Cardiac muscle cell (in vitro differentiated cells and primary cell): Measurements from ENCODE around the gene ATP5F1C. TPM values are rescaled to one million over a fixed set of nuclear protein-coding genes. Genes with fewer than 3 reads are reported as not detected.

Experiments
- DNase-seq, 2 donors: peaks; one replicate each; pipeline versions ENCODE4 v3.0.0 to v3.0.0-alpha.2; 2010 to 2017; ENCODE audit warnings: low read depth in 1 of 2, low spot score in 1 of 2
- H3K27ac ChIP-seq: fragments of 200-600 bp; sonication (generic); 2 replicates; pipeline ENCODE4 v1.5.1; 2016
- H3K27me3 ChIP-seq: fragments of 200-600 bp; sonication (generic); 2 replicates; pipeline ENCODE4 v1.6.0; 2016; ENCODE audit warnings: control low read depth
- H3K36me3 ChIP-seq: fragments of 200-600 bp; sonication (generic); 2 replicates; pipeline ENCODE4 v1.5.1; 2016; ENCODE audit warnings: control low read depth
- H3K4me1 ChIP-seq: fragments of 200-600 bp; sonication (generic); 2 replicates; pipeline ENCODE4 v1.8.1; 2017; ENCODE audit warnings: low read depth, mild to moderate bottlenecking, mixed run types
- H3K4me3 ChIP-seq: fragments of 200-600 bp; sonication (generic); 2 replicates; pipeline ENCODE4 v1.5.1; 2016; ENCODE audit warnings: mild to moderate bottlenecking
- H3K9me3 ChIP-seq: fragments of 200-600 bp; sonication (generic); 2 replicates; pipeline ENCODE4 v1.5.1; 2017; ENCODE audit warnings: low read depth, mild to moderate bottlenecking, control low read depth
- CTCF ChIP-seq: IDR thresholded peaks from 2 replicates; pipeline ENCODE4 v1.5.1; 2012; ENCODE audit warnings: low read depth, mild to moderate bottlenecking, low read length
- polyA plus RNA-seq: library from polyadenylated mRNA; unstranded; fragments of >200 nt; fragmentation: Nextera tagmentation; extraction: Ambion mirVana; gene quantifications from 2 replicates; pipeline ENCODE4 v1.2.1, GENCODE V29; 2016
- total RNA-seq: library from RNA; depleted of rRNA; stranded (reverse); fragments of >200 nt; gene quantifications from 2 replicates; pipeline ENCODE4 v1.2.3, GENCODE V29; 2016

The ATP5F1C gene
- total and polyA plus RNA-seq, 2 experiments from 2014 or later, result 341 to 811 TPM

DNA sequence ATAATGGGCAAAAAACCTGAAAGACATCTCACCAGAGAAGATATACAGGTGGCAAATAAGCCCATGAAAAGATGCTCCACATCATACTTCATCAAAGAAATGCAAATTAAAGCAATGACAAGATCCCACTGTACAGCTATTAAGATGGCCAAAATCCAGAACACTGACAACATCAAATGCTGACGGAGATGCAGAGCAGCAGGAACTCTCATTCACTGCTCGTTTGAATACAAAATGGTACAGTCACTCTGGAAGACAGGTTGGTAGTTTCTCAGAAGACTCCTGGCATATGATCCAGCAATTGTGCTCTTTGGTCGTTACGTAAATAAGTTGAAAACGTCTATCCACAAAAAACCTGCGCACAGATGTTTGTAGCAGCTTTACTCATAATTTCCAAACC lies 35.7 kb upstream of the ATP5F1C start:
- no peaks in the 10 kb centered on the region for H3K27me3 ChIP-seq
- no peaks in the 10 kb centered on the region for H3K4me1 ChIP-seq
- no peaks in the 10 kb centered on the region for H3K9me3 ChIP-seq
- DNase-seq, result no peak
- H3K27ac ChIP-seq, result no peak overlapping the region
- peaks cover 35% of the 10 kb centered on the region for H3K36me3 ChIP-seq
- TF ChIP-seq CTCF, result no peak
- H3K4me3 ChIP-seq, result no peak overlapping the region

- Histone ChIP-seq H3K4me3 (no peak overlapping the region), H3K36me3 (peaks cover 54% of the 10 kb centered on the region), H3K4me1 (no peaks in the 10 kb centered on the region), H3K9me3 (no peaks in the 10 kb centered on the region), H3K27me3 (no peaks in the 10 kb centered on the region), H3K27ac (no peak overlapping the region)
- no peak for TF ChIP-seq CTCF
- DNase-seq, result no peak
These were observed 32.9 kb upstream of the ATP5F1C start for GRCh38 chr10:7755103-7755502.

DNA sequence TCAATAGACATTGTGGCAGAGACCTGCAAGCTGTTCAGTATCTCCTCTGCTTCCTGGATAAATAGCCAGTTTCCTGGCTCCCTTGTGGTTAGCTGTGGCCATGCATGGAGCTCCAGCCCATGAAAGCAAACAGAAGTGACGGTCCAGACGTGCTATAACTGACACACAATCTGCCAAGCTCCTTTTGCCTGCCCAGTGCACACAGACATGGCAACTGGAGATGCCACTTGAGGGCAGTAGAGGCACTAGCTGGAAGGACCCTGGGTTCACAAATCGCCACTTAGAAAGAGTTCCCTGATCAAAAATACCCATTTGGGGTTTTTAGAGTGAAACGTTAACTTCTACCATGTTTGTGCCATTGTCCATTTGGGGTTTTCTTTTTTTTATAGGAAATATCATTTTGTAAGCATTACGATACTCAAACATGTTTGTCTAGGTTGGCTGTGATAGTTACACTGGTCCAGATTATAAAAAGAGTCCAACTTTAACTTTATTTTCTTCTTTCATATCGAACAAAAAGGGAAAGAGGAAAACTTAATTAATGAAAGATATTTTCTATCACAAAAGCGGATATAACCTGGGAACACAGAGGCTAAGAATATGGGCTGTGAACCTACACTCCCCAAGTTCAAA lies 31.5 kb upstream of the ATP5F1C start:
- DNase-seq, result peak in 1 of 2 donors; percentile 48
- Histone ChIP-seq H3K4me1 (no peaks in the 10 kb centered on the region), H3K9me3 (no peaks in the 10 kb centered on the region), H3K4me3 (no peak overlapping the region), H3K36me3 (peaks cover 67% of the 10 kb centered on the region), H3K27me3 (no peaks in the 10 kb centered on the region), H3K27ac (no peak overlapping the region)
- peak; percentile 66 for TF ChIP-seq CTCF

DNA sequence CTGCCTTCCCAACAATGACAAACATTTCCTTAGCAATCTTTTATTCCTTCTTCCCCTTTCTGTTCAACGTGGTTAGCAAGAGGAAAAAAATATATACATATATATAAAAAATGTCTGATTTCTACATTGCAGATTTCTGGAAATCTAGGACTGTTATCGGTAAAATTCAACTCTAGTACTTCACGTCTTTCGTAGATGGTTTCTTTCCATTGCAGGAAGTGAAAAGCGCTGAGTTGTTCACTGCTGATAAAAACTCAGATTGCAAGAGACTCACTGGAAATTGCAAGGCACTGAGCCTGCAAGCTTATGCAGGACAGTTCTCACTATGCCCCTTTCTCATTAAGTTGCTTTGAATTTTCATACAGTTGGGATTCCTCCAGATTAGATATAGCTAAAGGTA lies 24.0 kb upstream of the ATP5F1C start:
- Histone ChIP-seq H3K9me3 (no peaks in the 10 kb centered on the region), H3K27ac (no peak overlapping the region), H3K4me3 (no peak overlapping the region), H3K36me3 (peaks cover 78% of the 10 kb centered on the region), H3K4me1 (no peaks in the 10 kb centered on the region), H3K27me3 (no peaks in the 10 kb centered on the region)
- TF ChIP-seq CTCF, result no peak
- peak in 1 of 2 donors; percentile 68 for DNase-seq

DNA sequence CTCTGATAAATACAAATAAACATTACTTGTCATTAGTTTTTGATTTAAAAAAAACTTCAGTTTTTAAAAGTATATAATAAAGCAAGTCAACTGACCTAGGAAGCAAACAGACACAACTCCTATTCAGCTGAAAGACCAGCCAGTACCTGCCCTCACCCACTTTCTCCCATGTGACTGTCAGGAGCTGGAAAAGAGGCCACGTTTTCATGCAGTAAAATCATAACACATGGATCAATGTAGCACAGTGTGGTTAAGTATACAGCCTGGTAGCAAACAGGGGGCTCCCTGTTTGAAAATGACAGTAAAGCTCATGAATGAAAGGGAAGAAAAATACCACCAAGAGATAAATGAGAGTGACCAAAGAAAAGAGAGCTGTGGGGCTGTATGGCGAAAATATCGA lies 21.7 kb upstream of the ATP5F1C start:
- Histone ChIP-seq H3K9me3 (no peaks in the 10 kb centered on the region), H3K27ac (no peak overlapping the region), H3K4me1 (no peaks in the 10 kb centered on the region), H3K4me3 (no peak overlapping the region), H3K36me3 (peaks cover 62% of the 10 kb centered on the region), H3K27me3 (no peaks in the 10 kb centered on the region)
- TF ChIP-seq CTCF, result no peak
- DNase-seq, result no peak
